Ovary (tissue), 9 donors: ENCODE results near the gene UNC119B. TPM values are rescaled to one million over a fixed set of nuclear protein-coding genes. Genes with fewer than 3 reads are reported as not detected.
"Not testable (repeated sequence)": the region's sequence is repeated elsewhere in the genome, so short reads cannot be mapped to it uniquely, and the experiment has no call there.

ENCODE experiments used
- DNase-seq, 5 donors: peaks; one replicate each; pipeline ENCODE4 v3.0.0-alpha.2; 2019 to 2020
- H3K27ac ChIP-seq, 2 donors: fragments of 200-600 bp; one replicate each; pipeline versions ENCODE4 v1.5.1 to v1.8.0; 2019 to 2022
- H3K27me3 ChIP-seq: fragments of 200-600 bp; one replicate; pipeline ENCODE4 v1.8.0; 2022
- H3K36me3 ChIP-seq: fragments of 200-600 bp; sonication (generic); one replicate; pipeline ENCODE4 v1.5.1; 2019
- H3K4me1 ChIP-seq: one replicate; pipeline ENCODE4 v1.8.1; 2013; ENCODE audit warnings: mild to moderate bottlenecking, moderate library complexity; ENCODE audit not compliant: insufficient read depth
- H3K4me3 ChIP-seq: fragments of 200-600 bp; sonication (generic); one replicate; pipeline ENCODE4 v1.5.1; 2017
- H3K9me3 ChIP-seq, 2 donors: fragments of 200-600 bp in 1 of 2; sonication (generic) in 1 of 2; one replicate each; pipeline versions ENCODE4 v1.5.1 to v1.8.1; 2013 to 2019; ENCODE audit warnings: mild to moderate bottlenecking in 1 of 2, moderate library complexity in 1 of 2
- EP300 ChIP-seq: sonication (generic); formaldehyde crosslinking; IDR thresholded peaks from one replicate; pipeline ENCODE4 v1.6.1; 2017; ENCODE audit warnings: antibody characterized with exemption
- POLR2A ChIP-seq: fragments of 450-650 bp; IDR thresholded peaks from one replicate; pipeline ENCODE4 v1.6.1; 2017; ENCODE audit warnings: antibody characterized with exemption, mild to moderate bottlenecking, moderate library complexity
- WGBS, 3 donors: extraction: QIAGEN DNeasy Blood & Tissue Kit in 1 of 3; methylation state at CpG; one replicate each; pipeline versions ENCODE4 v1.1.5 to v1.1.7; 2013 to 2017; 5-methylcytosine and 5-hydroxymethylcytosine counted together
- intact Hi-C, 4 donors: fragments of 100-400 bp; cut with DNase I; formaldehyde crosslinking; loops; one replicate each; pipeline versions ENCODE4 v1.11.0 to v1.15.1; 2022 to 2023
- polyA plus RNA-seq, 2 donors: library from polyadenylated mRNA; stranded (reverse); fragments of 200-250 nt in 1 of 2; fragments of 350-450 nt in 1 of 2; fragmentation: Illumina TruSeq in 1 of 2; extraction: RNeasy Lipid Tissue Mini Kit (QIAGEN cat#74804) in 1 of 2; gene quantifications; one replicate each; pipeline ENCODE4 v1.2.3, GENCODE V29; 2013 to 2014
- total RNA-seq, 7 donors: library from RNA; depleted of rRNA in 2 of 7; stranded (reverse); fragments of >200 nt in 2 of 7; fragmentation: NEBNext Ultra II Directional in 3 of 7; extraction: Animal tissue kit (Norgen Biotek cat#: 25700) in 3 of 7; gene quantifications; one replicate each; pipeline versions ENCODE4 v1.1.0 to v1.2.4, GENCODE V29; 2016 to 2023
- TF ChIP-seq, protein P1 (sequence below), 3 donors: fragments of 450-650 bp in 2 of 3; fragments of 200-600 bp in 1 of 3; IDR thresholded peaks; one replicate each; pipeline versions ENCODE4 v1.5.1 to v1.8.0; 2016 to 2022; ENCODE audit warnings: antibody characterized with exemption in 3 of 3, mild to moderate bottlenecking in 1 of 3
- donor health status: DM: no; HTN: no; CAD: no; lungs with moderate emphysema.
- donor health status: DM: no; HTN: no; CAD: no.
- donor health status: Bipolar disorder and iron deficiency.
- donor health status: DM: yes; HTN: yes; CAD: no.
- donor health status: DM: no; HTN: no; CAD: no.
- donor health status: DM: yes; HTN: yes; CAD: no.

Gene UNC119B
- total and polyA plus RNA-seq, 9 donors = 18.4 to 54.4 (median 44.4) TPM

- Histone ChIP-seq H3K4me1 (peaks cover 2% of the 10 kb centered on the region), H3K36me3 (no peaks in the 10 kb centered on the region), H3K9me3 (no peaks in the 10 kb centered on the region), H3K27ac (no peak overlapping the region), H3K27me3 (no peaks in the 10 kb centered on the region), H3K4me3 (no peak overlapping the region)
- no peak for DNase-seq
- no peak for TF ChIP-seq POLR2A
- TF ChIP-seq EP300 = no peak
- TF ChIP-seq, protein P1, sequence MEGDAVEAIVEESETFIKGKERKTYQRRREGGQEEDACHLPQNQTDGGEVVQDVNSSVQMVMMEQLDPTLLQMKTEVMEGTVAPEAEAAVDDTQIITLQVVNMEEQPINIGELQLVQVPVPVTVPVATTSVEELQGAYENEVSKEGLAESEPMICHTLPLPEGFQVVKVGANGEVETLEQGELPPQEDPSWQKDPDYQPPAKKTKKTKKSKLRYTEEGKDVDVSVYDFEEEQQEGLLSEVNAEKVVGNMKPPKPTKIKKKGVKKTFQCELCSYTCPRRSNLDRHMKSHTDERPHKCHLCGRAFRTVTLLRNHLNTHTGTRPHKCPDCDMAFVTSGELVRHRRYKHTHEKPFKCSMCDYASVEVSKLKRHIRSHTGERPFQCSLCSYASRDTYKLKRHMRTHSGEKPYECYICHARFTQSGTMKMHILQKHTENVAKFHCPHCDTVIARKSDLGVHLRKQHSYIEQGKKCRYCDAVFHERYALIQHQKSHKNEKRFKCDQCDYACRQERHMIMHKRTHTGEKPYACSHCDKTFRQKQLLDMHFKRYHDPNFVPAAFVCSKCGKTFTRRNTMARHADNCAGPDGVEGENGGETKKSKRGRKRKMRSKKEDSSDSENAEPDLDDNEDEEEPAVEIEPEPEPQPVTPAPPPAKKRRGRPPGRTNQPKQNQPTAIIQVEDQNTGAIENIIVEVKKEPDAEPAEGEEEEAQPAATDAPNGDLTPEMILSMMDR (IDR thresholded peaks at IDR 0.05) = no peak
- 77 to 85% (median 78%) methylated on average over 27 to 34 of the region's 34 CpGs for WGBS, 3 donors
- intact Hi-C loops = no loop called here
Measured at GRCh38 chr12:120666571-120667390, 43.5 kb upstream of the UNC119B start.

- H3K27ac ChIP-seq = no peak overlapping the region
- DNase-seq = no peak
- no peak overlapping the region for H3K4me3 ChIP-seq
- intact Hi-C loops = no loop called here
- no peak for TF ChIP-seq POLR2A
- TF ChIP-seq EP300 = no peak
- TF ChIP-seq, protein P1 (IDR thresholded peaks at IDR 0.05) = no peak
- H3K4me1 ChIP-seq = peaks cover 2% of the 10 kb centered on the region
- H3K9me3 ChIP-seq = no peaks in the 10 kb centered on the region
- 84 to 87% (median 84%) methylated on average over 20 of the region's 20 CpGs for WGBS, 3 donors
- no peaks in the 10 kb centered on the region for H3K27me3 ChIP-seq
- H3K36me3 ChIP-seq = no peaks in the 10 kb centered on the region
Measured at GRCh38 chr12:120668091-120668867, 42.0 kb upstream of the UNC119B start.

DNA sequence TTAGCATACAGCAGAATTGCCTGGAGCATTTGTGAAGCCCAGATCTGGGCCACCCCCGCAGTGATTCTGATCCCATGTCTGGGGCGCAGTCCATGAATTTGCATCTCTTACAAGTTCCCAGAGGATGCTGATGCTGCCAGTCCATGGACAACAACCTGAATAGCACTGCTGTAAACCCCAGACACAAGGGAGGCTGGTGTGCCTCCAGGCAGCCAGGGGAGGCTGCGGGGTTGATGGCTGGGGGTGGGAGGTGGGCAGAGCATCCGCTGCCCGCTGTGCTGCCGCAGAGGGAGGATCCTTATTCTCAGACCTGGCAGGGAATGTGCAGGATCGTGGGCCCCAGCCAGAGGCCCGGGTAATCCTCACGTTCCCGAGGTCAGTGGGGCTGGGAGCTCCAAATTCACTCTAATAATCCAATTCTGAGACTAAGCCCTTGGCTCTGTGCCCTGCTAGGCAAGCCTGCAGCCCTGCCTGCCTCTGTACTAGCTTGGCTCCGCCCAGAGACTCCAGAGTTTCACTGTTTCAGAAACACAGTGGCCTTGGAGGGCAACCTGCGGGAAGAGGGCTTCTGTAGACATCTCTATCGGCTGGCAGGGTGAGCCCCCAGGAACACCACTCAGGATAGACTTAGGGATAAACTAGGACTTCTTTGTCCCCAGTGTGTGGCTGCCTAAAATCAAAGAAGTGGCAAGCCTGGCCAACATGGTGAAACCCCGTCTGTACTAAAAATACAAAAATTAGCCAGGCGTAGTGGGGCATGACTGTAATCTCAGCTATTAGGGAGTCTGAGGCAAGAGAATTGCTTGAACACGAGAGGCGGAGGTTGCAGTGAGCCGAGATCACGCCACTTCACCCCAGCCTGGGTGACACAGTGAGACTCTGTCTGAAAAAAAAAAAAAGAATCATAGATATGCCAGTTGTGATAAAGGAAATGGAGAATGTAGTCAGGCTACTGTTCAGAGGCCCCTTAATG is 41.1 kb upstream of the UNC119B start:
- H3K4me3 ChIP-seq = no peak overlapping the region
- intact Hi-C loops = no loop called here
- H3K4me1 ChIP-seq = peaks cover 2% of the 10 kb centered on the region
- H3K27ac ChIP-seq = peak overlapping the region in 1 of 2 donors; percentile 14
- peak; percentile 42 to 67 (median 55) for DNase-seq
- no peaks in the 10 kb centered on the region for H3K27me3 ChIP-seq
- no peaks in the 10 kb centered on the region for H3K36me3 ChIP-seq
- 27 to 35% (median 29%) methylated on average over 17 to 19 of the region's 19 CpGs for WGBS, 3 donors
- no peaks in the 10 kb centered on the region for H3K9me3 ChIP-seq
- TF ChIP-seq, protein P1 (IDR thresholded peaks at IDR 0.05) = no peak
- no peak for TF ChIP-seq POLR2A
- no peak for TF ChIP-seq EP300

- DNase-seq, H3K9me3 ChIP-seq, H3K4me3 ChIP-seq, H3K36me3 ChIP-seq, H3K27me3 ChIP-seq, H3K4me1 ChIP-seq, intact Hi-C loops, H3K27ac ChIP-seq: not testable (repeated sequence)
- 93 to 98% (median 97%) methylated on average over 6 of the region's 6 CpGs for WGBS, 3 donors
Measured at GRCh38 chr12:120670237-120670636, 40.0 kb upstream of the UNC119B start.
